K562 (cell line): ENCODE measurements around the gene IGSF21. TPM values are rescaled to one million over a fixed set of nuclear protein-coding genes. Genes with fewer than 3 reads are reported as not detected.

ENCODE experiments used
- ATAC-seq: fragments of 200-7000 bp; cut with Tn5 transposase; 3 replicates; pipeline ENCODE4 v1.9.1; 2020; ENCODE audit warnings: moderate library complexity
- BruUV-seq: library from RNA; stranded (reverse); fragments of 400-500 nt; replicated peaks from 2 replicates; lab custom pipeline; 2021; lab: Mats Ljungman, UMichigan
- CTCF ChIA-PET: fragments of 300-600 bp; formaldehyde crosslinking; extraction: SDS; loops from one replicate; lab custom pipeline; 2021; ENCODE audit warnings: low intra/inter-chr PET ratio; lab: Yijun Ruan, JAX
- POLR2A ChIA-PET: fragments of 300-600, 350-650 bp; sonication (Branson Sonifier 250); formaldehyde crosslinking; extraction: SDS; loops from one replicate; lab custom pipeline; 2021; ENCODE audit warnings: antibody characterized with exemption, inconsistent platforms; lab: Yijun Ruan, JAX
- DNase-seq, 4 experiments: peaks; one replicate each; pipeline versions ENCODE4 v3.0.0 to v3.0.0-alpha.2; 2011 to 2018; ENCODE audit warnings: low spot score in 3 of 4, mixed read lengths in 3 of 4; ENCODE audit errors: extremely low read depth in 1 of 4
- FAIRE-seq: peaks from 2 replicates; lab custom pipeline; 2011; peaks lifted over from hg19 to GRCh38; lab: Jason Lieb, UNC
- H2AFZ ChIP-seq: 2 replicates; pipeline ENCODE4 v1.6.0; 2011; ENCODE audit warnings: low read depth, low read length, control low read depth, inconsistent platforms
- H3K27ac ChIP-seq: fragments of 200-600 bp; 3 replicates; pipeline ENCODE4 v1.8.0; 2011; ENCODE audit warnings: low read depth, mild to moderate bottlenecking, control low read depth, inconsistent platforms, low read length, moderate library complexity, mixed read lengths; ENCODE audit errors: extremely low read depth
- H3K27me3 ChIP-seq, 2 experiments: fragments of 300-600 bp in 1 of 2; 2 replicates in 1 of 2; 3 replicates in 1 of 2; pipeline versions ENCODE4 v1.6.0 to v1.8.0; 2011; ENCODE audit warnings: inconsistent platforms in 2 of 2, low read length in 2 of 2, mild to moderate bottlenecking in 1 of 2, mixed read lengths in 1 of 2, moderate library complexity in 1 of 2; ENCODE audit not compliant: control insufficient read depth in 2 of 2, insufficient read depth in 2 of 2
- H3K36me3 ChIP-seq: fragments of 300-600 bp; 3 replicates; pipeline ENCODE4 v1.8.0; 2011; ENCODE audit warnings: mild to moderate bottlenecking, low read length, inconsistent platforms; ENCODE audit not compliant: control insufficient read depth, insufficient read depth
- H3K4me1 ChIP-seq, 2 experiments: fragments of 200-600 bp in 1 of 2; replicated peaks in 1 of 2; 2 replicates in 1 of 2; 3 replicates in 1 of 2; pipeline versions ENCODE4 v1.5.1 to v1.8.0; 2011; ENCODE audit warnings: inconsistent platforms in 2 of 2, low read length in 2 of 2, mild to moderate bottlenecking in 1 of 2, mixed read lengths in 1 of 2, moderate library complexity in 1 of 2; ENCODE audit not compliant: control insufficient read depth in 2 of 2, insufficient read depth in 2 of 2
- H3K4me2 ChIP-seq: 2 replicates; pipeline ENCODE4 v1.6.1; 2011; ENCODE audit warnings: low read length, control low read depth, inconsistent platforms, mixed read lengths; ENCODE audit not compliant: insufficient read depth
- H3K4me3 ChIP-seq: fragments of 200-600 bp; sonication (generic), shearing (Covaris generic); 2 replicates; pipeline ENCODE4 v1.5.1; 2016; ENCODE audit warnings: control low read depth, inconsistent platforms
- H3K79me2 ChIP-seq: fragments of 200-600 bp; 3 replicates; pipeline ENCODE4 v1.8.0; 2011; ENCODE audit warnings: low read length, inconsistent platforms; ENCODE audit not compliant: control insufficient read depth, insufficient read depth
- H3K9ac ChIP-seq, 2 experiments: 2 replicates each; pipeline versions ENCODE4 v1.6.0 to v1.6.1; 2011; ENCODE audit warnings: low read depth in 2 of 2, low read length in 2 of 2, control low read depth in 1 of 2, inconsistent platforms in 1 of 2, mild to moderate bottlenecking in 1 of 2, mixed read lengths in 1 of 2; ENCODE audit not compliant: insufficient read depth in 1 of 2
- H3K9me1 ChIP-seq: one replicate; pipeline ENCODE4 v1.6.0; 2011; ENCODE audit warnings: inconsistent platforms, mild to moderate bottlenecking, low read length, moderate library complexity; ENCODE audit not compliant: control insufficient read depth, insufficient read depth
- H3K9me3 ChIP-seq: replicated peaks from 2 replicates; pipeline ENCODE4 v1.5.1; 2011; ENCODE audit warnings: low read depth, low read length, inconsistent platforms; ENCODE audit not compliant: control insufficient read depth, insufficient read depth
- H4K20me1 ChIP-seq: replicated peaks from 2 replicates; pipeline ENCODE4 v1.6.1; 2011; ENCODE audit warnings: low read length, inconsistent platforms, mixed read lengths; ENCODE audit not compliant: control insufficient read depth, insufficient read depth
- BRCA1 ChIP-seq, 2 experiments: fragments of 450-650 bp in 1 of 2; sonication (generic) in 1 of 2; formaldehyde crosslinking in 1 of 2; IDR thresholded peaks; 2 replicates each; pipeline versions ENCODE4 v1.5.0 to v1.6.1; 2017 to 2020; ENCODE audit warnings: mild to moderate bottlenecking in 1 of 2, missing genetic modification reagents in 1 of 2
- DACH1 ChIP-seq: fragments of 450-650 bp; IDR thresholded peaks from 2 replicates; pipeline ENCODE4 v1.6.1; 2018; ENCODE audit not compliant: partially characterized antibody
- E2F1 ChIP-seq: sonication (generic); formaldehyde crosslinking; IDR thresholded peaks from 2 replicates; pipeline ENCODE4 v1.8.1; 2023; ENCODE audit warnings: mild to moderate bottlenecking, missing genetic modification reagents, moderate library complexity
- NCOA6 ChIP-seq: fragments of 450-650 bp; IDR thresholded peaks from 2 replicates; pipeline ENCODE4 v1.6.1; 2017; ENCODE audit warnings: mild to moderate bottlenecking
- NFATC3 ChIP-seq: fragments of 450-650 bp; IDR thresholded peaks from 2 replicates; pipeline ENCODE4 v1.6.1; 2017; ENCODE audit warnings: mild to moderate bottlenecking
- NFE2 ChIP-seq: IDR thresholded peaks from 2 replicates; pipeline ENCODE4 v1.6.1; 2014; ENCODE audit warnings: antibody characterized with exemption, low read depth
- PHF21A ChIP-seq: fragments of 450-650 bp; IDR thresholded peaks from 2 replicates; pipeline ENCODE4 v1.6.1; 2017; ENCODE audit warnings: low read depth, borderline replicate concordance
- RBFOX2 ChIP-seq: fragments of 200-400 bp; formaldehyde crosslinking; IDR thresholded peaks from 2 replicates; pipeline ENCODE4 v1.6.1; 2017; ENCODE audit warnings: low read depth, mild to moderate bottlenecking, low read length, moderate library complexity
- SAFB ChIP-seq: fragments of 200-400 bp; formaldehyde crosslinking; IDR thresholded peaks from 2 replicates; pipeline ENCODE4 v1.6.1; 2017; ENCODE audit warnings: low read depth, low read length, borderline replicate concordance
- SMC3 ChIP-seq: conservative IDR thresholded peaks from 2 replicates; pipeline ENCODE4 v1.6.1; 2011; ENCODE audit warnings: low read depth, low read length, improper control_type of control experiment; ENCODE audit not compliant: insufficient read depth
- TFE3 ChIP-seq: fragments of 450-650 bp; formaldehyde crosslinking; IDR thresholded peaks from 2 replicates; pipeline ENCODE4 v1.4.0; 2020; ENCODE audit warnings: mild to moderate bottlenecking, mixed read lengths
- ZNF217 ChIP-seq: sonication (generic); formaldehyde crosslinking; IDR thresholded peaks from 2 replicates; pipeline ENCODE4 v1.8.0; 2022; ENCODE audit warnings: mild to moderate bottlenecking, missing genetic modification reagents
- ZNF408 ChIP-seq: fragments of 250-450 bp; sonication (Bioruptor Pico); IDR thresholded peaks from 2 replicates; pipeline ENCODE4 v1.4.0; 2020; ENCODE audit warnings: low read depth, mild to moderate bottlenecking, moderate library complexity
- WGBS: fragments of 100-300 bp; shearing (Covaris generic); methylation state at CpG from one replicate; pipeline ENCODE4 v1.1.6; 2016; ENCODE audit warnings: low coverage, mixed read lengths; ENCODE audit not compliant: insufficient coverage; ENCODE audit errors: missing lambda C conversion rate; 5-methylcytosine and 5-hydroxymethylcytosine counted together
- in situ Hi-C: fragments of 300-500 bp; cut with MboI; formaldehyde crosslinking; loops from 4 replicates; pipeline ENCODE4 v1.15.0; 2018; ENCODE audit warnings: inconsistent platforms, mixed read lengths
- intact Hi-C: fragments of 100-400 bp; cut with micrococcal nuclease; formaldehyde crosslinking; loops from 2 replicates; pipeline ENCODE4 v1.14.2; 2022
- polyA plus RNA-seq, 8 experiments: library from polyadenylated mRNA; depleted of rRNA in 4 of 8; stranded (reverse) in 5 of 8; unstranded in 3 of 8; fragments of >200 nt; fragmentation: Nextera tagmentation in 2 of 8; fragmentation: Illumina TruSeq in 1 of 8; extraction: Ambion mirVana in 2 of 8; extraction: Trizol in 1 of 8; gene quantifications; 2 replicates each; pipeline versions ENCODE4 v1.2.1 to v1.2.3, GENCODE V29; 2011 to 2014; ENCODE audit warnings: inconsistent platforms in 1 of 8, missing spikeins in 1 of 8
- total RNA-seq, 7 experiments: library from RNA; depleted of rRNA in 6 of 7; stranded (reverse); fragments of >200 nt in 6 of 7; fragmentation: Illumina TruSeq in 2 of 7; extraction: Trizol in 2 of 7; gene quantifications; 2 replicates each; pipeline versions ENCODE4 v1.2.1 to v1.2.3, GENCODE V29; 2011 to 2021; ENCODE audit warnings: low replicate concordance in 1 of 7
- TF ChIP-seq, protein P1 (sequence below): sonication (generic); formaldehyde crosslinking; IDR thresholded peaks from 2 replicates; pipeline ENCODE4 v1.8.0; 2022; ENCODE audit warnings: mild to moderate bottlenecking, missing genetic modification reagents
- TF ChIP-seq, protein P2 (sequence below): fragments of 450-650 bp; formaldehyde crosslinking; conservative IDR thresholded peaks from 2 replicates; pipeline ENCODE4 v1.4.0; 2022; ENCODE audit warnings: mild to moderate bottlenecking, missing genetic modification characterization

IGSF21 gene
- total and polyA plus RNA-seq, 9 of the 15 experiments (the other 6 are each of a cell fraction or from before 2014, with no cell fraction given) = not detected

DNA sequence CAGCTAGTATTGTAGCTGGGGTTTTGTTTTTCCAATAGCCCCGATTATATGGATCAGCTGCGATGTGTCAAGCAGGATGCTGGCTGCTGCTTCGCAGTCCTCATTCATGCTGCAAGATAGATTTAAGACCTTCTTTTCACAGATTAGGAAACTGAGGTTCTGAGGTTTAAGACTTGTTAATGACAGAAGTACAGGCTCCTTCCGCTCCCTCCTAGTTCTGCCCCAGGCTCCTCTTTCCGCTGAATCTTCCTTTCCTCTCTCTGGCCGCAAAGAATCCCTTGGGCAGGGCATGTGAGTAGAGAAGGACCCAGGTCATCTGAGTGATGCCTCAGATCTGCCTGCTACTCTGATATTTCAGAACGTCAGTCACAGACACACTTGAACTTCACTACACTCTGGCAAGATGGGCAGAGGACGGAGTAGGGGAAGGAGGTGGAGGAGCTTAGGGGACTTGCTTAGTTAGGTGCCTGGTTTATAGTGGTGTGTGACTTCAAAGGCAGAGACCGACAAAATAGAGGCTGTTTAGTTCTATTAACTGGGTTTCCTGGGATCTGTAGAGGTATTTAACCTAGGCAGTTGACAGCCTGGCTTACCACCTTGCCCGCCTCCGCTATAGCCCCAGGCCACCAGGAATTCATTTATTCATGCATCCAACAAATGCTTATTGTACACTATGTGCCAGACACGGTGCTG, 4.2 kb downstream of the IGSF21 start:
- in situ Hi-C loops = no loop called here
- no peaks in the 10 kb centered on the region for H3K9me3 ChIP-seq
- ATAC-seq = no peak
- peak; percentile 11 for FAIRE-seq
- intact Hi-C loops = no loop called here
- DNase-seq = no peak
- H3K27me3 ChIP-seq = peaks cover 0 to 41% of the 10 kb centered on the region in 2 experiments; a peak in 3 of 5 replicates
- no peak overlapping the region for H3K27ac ChIP-seq
- WGBS = 19% methylated on average over 12 of the region's 12 CpGs
- BruUV-seq = no TSS peak
- H3K4me3 ChIP-seq = no peak overlapping the region
- CTCF ChIA-PET = no interaction called here
- no peak overlapping the region for H2AFZ ChIP-seq
- H3K79me2 ChIP-seq = no peaks in the 10 kb centered on the region
- POLR2A ChIA-PET = interaction anchor here (0.6 kb wide), 1 partner anchor 83 kb away, joined by 3 read pairs; no protein-coding TSS in a partner anchor
- H3K9ac ChIP-seq = no peak overlapping the region
- H3K4me2 ChIP-seq = no peak overlapping the region
- H4K20me1 ChIP-seq = 0 out of 2 replicates have a peak, but pooled peaks cover 5% of the 10 kb centered on the region
- TF ChIP-seq PHF21A (no peak), BRCA1 (IDR thresholded peaks at IDR 0.05) (no peak), BRCA1 (CRISPR knock-in tag; IDR thresholded peaks at IDR 0.05) (no peak), NCOA6 (no peak), TFE3 (no peak), RBFOX2 (no peak), NFATC3 (no peak), NFE2 (no peak), DACH1 (no peak), SMC3 (no peak), SAFB (no peak), ZNF217 (no peak), ZNF408 (CRISPR knock-in tag) (no peak), E2F1 (CRISPR knock-in tag) (no peak)
- TF ChIP-seq, protein P1, sequence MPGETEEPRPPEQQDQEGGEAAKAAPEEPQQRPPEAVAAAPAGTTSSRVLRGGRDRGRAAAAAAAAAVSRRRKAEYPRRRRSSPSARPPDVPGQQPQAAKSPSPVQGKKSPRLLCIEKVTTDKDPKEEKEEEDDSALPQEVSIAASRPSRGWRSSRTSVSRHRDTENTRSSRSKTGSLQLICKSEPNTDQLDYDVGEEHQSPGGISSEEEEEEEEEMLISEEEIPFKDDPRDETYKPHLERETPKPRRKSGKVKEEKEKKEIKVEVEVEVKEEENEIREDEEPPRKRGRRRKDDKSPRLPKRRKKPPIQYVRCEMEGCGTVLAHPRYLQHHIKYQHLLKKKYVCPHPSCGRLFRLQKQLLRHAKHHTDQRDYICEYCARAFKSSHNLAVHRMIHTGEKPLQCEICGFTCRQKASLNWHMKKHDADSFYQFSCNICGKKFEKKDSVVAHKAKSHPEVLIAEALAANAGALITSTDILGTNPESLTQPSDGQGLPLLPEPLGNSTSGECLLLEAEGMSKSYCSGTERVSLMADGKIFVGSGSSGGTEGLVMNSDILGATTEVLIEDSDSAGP = no peak
- TF ChIP-seq, protein P2, sequence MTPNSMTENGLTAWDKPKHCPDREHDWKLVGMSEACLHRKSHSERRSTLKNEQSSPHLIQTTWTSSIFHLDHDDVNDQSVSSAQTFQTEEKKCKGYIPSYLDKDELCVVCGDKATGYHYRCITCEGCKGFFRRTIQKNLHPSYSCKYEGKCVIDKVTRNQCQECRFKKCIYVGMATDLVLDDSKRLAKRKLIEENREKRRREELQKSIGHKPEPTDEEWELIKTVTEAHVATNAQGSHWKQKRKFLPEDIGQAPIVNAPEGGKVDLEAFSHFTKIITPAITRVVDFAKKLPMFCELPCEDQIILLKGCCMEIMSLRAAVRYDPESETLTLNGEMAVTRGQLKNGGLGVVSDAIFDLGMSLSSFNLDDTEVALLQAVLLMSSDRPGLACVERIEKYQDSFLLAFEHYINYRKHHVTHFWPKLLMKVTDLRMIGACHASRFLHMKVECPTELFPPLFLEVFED = no peak
- no peaks in the 10 kb centered on the region for H3K9me1 ChIP-seq
- peaks cover 0 to 18% of the 10 kb centered on the region in 2 experiments; a peak in 2 of 5 replicates for H3K4me1 ChIP-seq
- no peaks in the 10 kb centered on the region for H3K36me3 ChIP-seq
